ENCODE measurements around the gene KIF2A. TPM values are rescaled to one million over a fixed set of nuclear protein-coding genes. Genes with fewer than 3 reads are reported as not detected.

KIF2A gene
- total RNA-seq, 2 experiments from 2014 or later: 224 to 306 TPM

DNA sequence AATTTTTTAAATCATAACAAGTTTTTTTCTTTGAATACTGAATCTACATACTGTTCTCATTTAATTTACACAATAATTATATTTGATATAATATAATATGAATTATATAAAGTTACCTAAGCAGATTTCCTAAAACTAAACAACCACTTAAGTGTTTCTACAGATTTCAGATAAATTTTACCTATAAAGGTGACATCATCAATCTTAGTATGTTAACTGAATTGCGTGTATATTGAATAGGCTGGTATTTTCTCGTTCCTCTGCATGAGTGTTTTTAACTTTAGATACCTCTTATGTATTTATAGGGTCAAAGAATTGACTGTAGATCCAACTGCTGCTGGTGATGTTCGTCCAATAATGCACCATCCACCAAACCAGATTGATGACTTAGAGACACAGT lies 67.4 kb downstream of the KIF2A start:
- no peak for ATAC-seq
- Mint-ChIP-seq H3K4me3 (no peak overlapping the region), H3K36me3 (ENCODE audit: low read depth) (peaks cover 44% of the 10 kb centered on the region), H3K27ac (peak overlapping the region; percentile 30), H3K27me3 (no peaks in the 10 kb centered on the region), H3K9me3 (ENCODE audit: low read depth) (no peaks in the 10 kb centered on the region), H3K4me1 (peaks cover 6% of the 10 kb centered on the region)
- POLR2A ChIA-PET: no interaction called here
- intact Hi-C loops (cut with DNase I, micrococcal nuclease): loop anchor here in 1 of 2 experiments (1.0 kb wide), 1 partner anchor 8 kb away; no protein-coding TSS in a partner anchor
- no peak for DNase-seq
- CTCF ChIA-PET: interaction anchor here (0.8 kb wide), 1 partner anchor 160 kb away, joined by 3 read pairs; no protein-coding TSS in a partner anchor

DNA sequence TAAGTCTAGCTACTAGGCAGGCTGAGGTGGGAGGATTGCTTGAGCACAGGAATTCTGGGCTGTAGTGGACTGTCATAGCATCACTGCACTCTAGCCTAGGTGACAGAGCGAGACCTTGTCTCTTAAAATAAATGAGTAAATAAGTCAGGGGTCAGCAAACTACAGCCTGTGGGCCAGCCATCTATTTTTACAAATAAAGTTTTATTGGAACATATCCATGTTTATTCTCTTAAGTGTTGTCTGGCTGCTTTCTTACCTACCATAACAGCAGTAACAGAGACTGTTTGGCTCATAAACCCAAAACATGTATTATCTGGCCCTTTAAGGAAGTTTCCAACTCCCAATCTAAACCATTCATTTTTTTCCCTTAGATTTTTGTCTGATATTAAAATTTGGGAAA lies 68.1 kb downstream of the KIF2A start:
- no peaks in the 10 kb centered on the region for H3K9me3 Mint-ChIP-seq (ENCODE audit: low read depth)
- ChIA-PET POLR2A (interaction anchor here (0.6 kb wide), 1 partner anchor 70 kb away, joined by 3 read pairs; no protein-coding TSS in a partner anchor), CTCF (interaction anchor here (0.8 to 1.2 kb wide), 2 partner anchors 20 to 160 kb away, joined by 3 read pairs; no protein-coding TSS in a partner anchor)
- intact Hi-C loops (cut with DNase I, micrococcal nuclease): no loop called here
- H3K4me3 Mint-ChIP-seq: no peak overlapping the region
- no peaks in the 10 kb centered on the region for H3K27me3 Mint-ChIP-seq
- DNase-seq: no peak
- no peak overlapping the region for H3K27ac Mint-ChIP-seq
- ATAC-seq: no peak
- peaks cover 3% of the 10 kb centered on the region for H3K4me1 Mint-ChIP-seq
- peaks cover 47% of the 10 kb centered on the region for H3K36me3 Mint-ChIP-seq (ENCODE audit: low read depth)

DNA sequence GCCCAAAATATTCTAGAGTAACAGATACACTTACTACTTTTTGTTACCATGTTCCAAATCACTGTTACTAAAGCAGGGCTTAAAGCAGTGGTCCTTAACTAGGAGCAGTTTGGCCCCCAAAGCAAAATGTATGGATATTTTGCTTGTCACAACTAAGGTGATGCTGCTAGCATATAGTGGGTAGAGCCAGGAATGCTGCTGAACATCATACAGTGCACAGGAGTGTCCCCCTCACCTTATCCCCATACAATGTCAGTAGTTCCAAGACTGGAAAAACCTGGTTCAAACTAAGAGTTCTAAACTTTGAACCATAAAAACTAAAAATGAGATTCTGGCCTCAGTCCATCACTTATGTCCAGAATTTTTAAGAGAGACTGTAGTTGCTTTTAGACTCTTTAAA lies 69.6 kb downstream of the KIF2A start:
- H3K27ac Mint-ChIP-seq: peak overlapping the region; percentile 77
- H3K4me1 Mint-ChIP-seq: peaks cover 2% of the 10 kb centered on the region
- no peaks in the 10 kb centered on the region for H3K27me3 Mint-ChIP-seq
- H3K4me3 Mint-ChIP-seq: no peak overlapping the region
- no peak for ATAC-seq
- no peak for DNase-seq
- intact Hi-C loops (cut with DNase I, micrococcal nuclease): loop anchor here in 1 of 2 experiments (2.0 kb wide), 1 partner anchor 17 kb away; no protein-coding TSS in a partner anchor
- no peaks in the 10 kb centered on the region for H3K9me3 Mint-ChIP-seq (ENCODE audit: low read depth)
- ChIA-PET POLR2A (no interaction called here), CTCF (no interaction called here)
- H3K36me3 Mint-ChIP-seq (ENCODE audit: low read depth): peaks cover 52% of the 10 kb centered on the region

DNA sequence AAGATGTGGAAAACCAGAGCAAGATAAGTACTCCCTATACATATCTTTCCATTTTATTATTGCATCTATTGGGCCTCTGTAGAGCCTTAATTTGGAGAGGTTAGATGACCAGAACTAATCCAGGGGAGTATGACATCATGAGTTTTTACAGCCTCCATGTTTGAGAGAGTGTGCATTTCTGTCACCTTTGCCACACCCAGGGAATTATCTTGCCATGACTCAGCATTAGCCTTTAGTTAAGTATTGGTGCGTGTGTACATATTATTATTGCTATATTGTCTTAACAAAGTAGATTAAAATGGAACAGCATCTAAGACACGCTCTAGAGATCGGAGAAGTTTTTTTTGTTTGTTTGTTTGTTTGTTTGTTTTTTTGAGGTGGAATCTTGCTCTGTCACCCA lies 70.1 kb downstream of the KIF2A start:
- H3K36me3 Mint-ChIP-seq (ENCODE audit: low read depth): peaks cover 54% of the 10 kb centered on the region
- no peak for DNase-seq
- H3K27me3 Mint-ChIP-seq: no peaks in the 10 kb centered on the region
- H3K4me1 Mint-ChIP-seq: peaks cover 2% of the 10 kb centered on the region
- peak overlapping the region; percentile 77 for H3K27ac Mint-ChIP-seq
- no peak overlapping the region for H3K4me3 Mint-ChIP-seq
- ChIA-PET POLR2A (no interaction called here), CTCF (no interaction called here)
- intact Hi-C loops (cut with DNase I, micrococcal nuclease): loop anchor here in 1 of 2 experiments (2.0 kb wide), 1 partner anchor 17 kb away; no protein-coding TSS in a partner anchor
- no peaks in the 10 kb centered on the region for H3K9me3 Mint-ChIP-seq (ENCODE audit: low read depth)
- ATAC-seq: peak; percentile 39

DNA sequence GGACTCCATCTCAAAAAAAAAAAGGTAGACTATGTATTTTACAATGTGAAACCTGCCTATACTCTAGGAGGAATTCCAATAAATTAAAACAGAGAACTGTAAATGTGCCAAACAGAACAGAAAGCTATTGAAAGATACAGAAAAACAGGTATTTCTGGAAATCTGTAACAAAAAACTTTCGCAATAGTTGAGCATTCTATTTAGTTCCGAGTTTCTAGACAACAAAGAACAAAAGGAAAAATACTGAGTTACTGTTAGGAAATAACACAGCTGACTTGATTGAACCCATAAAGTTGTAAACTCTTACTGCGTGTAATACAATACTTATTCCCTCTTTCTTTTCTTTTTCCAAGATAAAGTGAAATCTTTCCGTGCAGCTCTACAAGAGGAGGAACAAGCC lies 79.1 kb downstream of the KIF2A start:
- peaks cover 47% of the 10 kb centered on the region for H3K36me3 Mint-ChIP-seq (ENCODE audit: low read depth)
- POLR2A ChIA-PET: no interaction called here
- H3K27me3 Mint-ChIP-seq: no peaks in the 10 kb centered on the region
- H3K4me1 Mint-ChIP-seq: peaks cover 3% of the 10 kb centered on the region
- CTCF ChIA-PET: interaction anchor here (0.8 to 0.9 kb wide), 3 partner anchors 17 to 160 kb away, joined by 3 to 4 read pairs (median 3); no protein-coding TSS in a partner anchor
- H3K4me3 Mint-ChIP-seq: no peak overlapping the region
- H3K27ac Mint-ChIP-seq: peak overlapping the region; percentile 15
- DNase-seq (no peak), ATAC-seq (no peak)
- intact Hi-C loops (cut with DNase I, micrococcal nuclease): no loop called here
- H3K9me3 Mint-ChIP-seq (ENCODE audit: low read depth): no peaks in the 10 kb centered on the region

DNA sequence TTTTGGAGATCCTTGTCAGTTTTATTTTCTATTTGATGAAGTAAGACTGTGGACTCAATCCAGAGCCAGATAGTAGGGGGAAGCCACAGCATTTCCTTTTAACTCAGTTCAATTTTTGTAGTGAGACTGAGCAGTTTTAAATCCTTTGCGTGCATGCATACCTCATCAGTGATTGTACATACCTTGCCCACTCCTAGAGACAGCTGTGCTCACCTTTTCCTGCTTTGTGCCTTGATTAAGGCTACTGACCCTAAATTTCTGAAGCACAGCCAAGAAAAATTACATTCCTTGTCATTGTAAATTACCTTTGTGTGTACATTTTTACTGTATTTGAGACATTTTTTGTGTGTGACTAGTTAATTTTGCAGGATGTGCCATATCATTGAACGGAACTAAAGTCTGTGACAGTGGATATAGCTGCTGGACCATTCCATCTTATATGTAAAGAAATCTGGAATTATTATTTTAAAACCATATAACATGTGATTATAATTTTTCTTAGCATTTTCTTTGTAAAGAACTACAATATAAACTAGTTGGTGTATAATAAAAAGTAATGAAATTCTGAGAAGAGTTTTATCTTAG lies 79.9 kb downstream of the KIF2A start:
- H3K4me3 Mint-ChIP-seq: no peak overlapping the region
- intact Hi-C loops (cut with DNase I, micrococcal nuclease): no loop called here

DNA sequence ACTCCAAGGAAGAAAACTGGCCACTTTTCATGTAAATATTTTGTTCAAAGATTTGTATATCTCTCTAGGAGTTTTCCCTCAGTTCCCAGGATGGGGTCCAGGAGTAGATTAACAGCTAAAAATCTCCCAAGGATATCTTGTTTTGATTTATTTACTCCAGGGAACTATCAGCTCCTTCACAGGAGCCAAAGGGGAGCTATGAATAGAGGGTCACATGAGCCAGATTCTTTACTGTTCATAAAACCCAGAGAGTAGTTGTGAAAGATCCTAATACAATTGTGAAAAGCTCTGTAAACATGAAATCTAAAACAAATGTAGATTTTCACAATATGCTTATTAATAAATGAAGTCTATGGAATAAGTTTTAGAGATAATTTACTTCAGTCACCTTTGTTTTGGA lies 80.8 kb downstream of the KIF2A start:
- Mint-ChIP-seq H3K36me3 (ENCODE audit: low read depth) (peaks cover 44% of the 10 kb centered on the region), H3K27ac (peak overlapping the region; percentile 47), H3K4me3 (no peak overlapping the region), H3K4me1 (peaks cover 8% of the 10 kb centered on the region), H3K9me3 (ENCODE audit: low read depth) (no peaks in the 10 kb centered on the region), H3K27me3 (no peaks in the 10 kb centered on the region)
- POLR2A ChIA-PET: interaction anchor here (0.7 kb wide), 1 partner anchor 15 kb away, joined by 4 read pairs; no protein-coding TSS in a partner anchor
- DNase-seq (no peak), ATAC-seq (no peak)
- intact Hi-C loops (cut with DNase I, micrococcal nuclease): no loop called here
- CTCF ChIA-PET: interaction anchor here (0.7 to 1.5 kb wide), 7 partner anchors 9 to 205 kb away, joined by 3 to 6 read pairs (median 3); partner anchors contain the start of gene DIMT1

More for the DNA sequence above, 79.9 kb downstream of the KIF2A start:
- ATAC-seq: no peak
- CTCF ChIA-PET: interaction anchor here (0.9 kb wide), 1 partner anchor 38 kb away, joined by 4 read pairs; no protein-coding TSS in a partner anchor
- POLR2A ChIA-PET: no interaction called here
- Mint-ChIP-seq H3K27me3 (no peaks in the 10 kb centered on the region), H3K36me3 (ENCODE audit: low read depth) (peaks cover 46% of the 10 kb centered on the region), H3K9me3 (ENCODE audit: low read depth) (no peaks in the 10 kb centered on the region), H3K27ac (peak overlapping the region; percentile 15), H3K4me1 (peaks cover 3% of the 10 kb centered on the region)
- DNase-seq: no peak

DNA sequence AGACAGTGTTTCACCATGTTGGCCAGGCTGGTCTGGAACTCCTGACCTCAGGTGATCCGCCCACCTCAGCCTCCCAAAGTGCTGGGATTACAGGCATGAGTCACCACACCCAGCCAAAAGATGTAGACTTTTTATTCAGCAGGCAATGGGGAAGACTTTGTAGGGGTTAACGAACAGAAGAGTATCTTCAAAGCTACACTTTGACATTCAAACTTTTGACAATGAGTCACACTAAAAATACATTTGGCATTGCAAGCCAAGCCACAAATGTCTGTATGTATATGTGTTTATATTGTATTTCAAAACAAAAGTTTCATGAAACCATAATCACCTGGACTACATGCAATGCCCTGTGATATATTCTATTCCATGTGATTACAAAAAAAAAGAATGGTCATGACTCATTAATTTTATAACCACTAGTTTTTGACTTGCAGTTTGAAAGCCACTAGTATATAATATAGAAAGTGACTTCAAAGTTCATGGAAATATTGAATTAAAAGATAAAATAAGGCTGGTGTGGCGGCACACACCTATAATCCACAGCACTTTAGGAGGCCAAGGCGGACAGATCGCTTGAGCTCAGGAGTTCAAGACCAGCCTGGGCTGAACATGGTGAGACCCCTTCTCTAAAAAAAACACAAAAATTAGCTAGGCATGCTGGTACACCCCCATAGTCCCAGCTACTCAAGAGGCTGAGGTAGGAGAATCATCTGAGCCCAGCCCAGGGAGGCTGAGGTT lies 89.4 kb downstream of the KIF2A start:
- CTCF ChIA-PET: interaction anchor here (0.5 to 1.1 kb wide), 3 partner anchors 13 to 171 kb away, joined by 3 read pairs; no protein-coding TSS in a partner anchor

DNA sequence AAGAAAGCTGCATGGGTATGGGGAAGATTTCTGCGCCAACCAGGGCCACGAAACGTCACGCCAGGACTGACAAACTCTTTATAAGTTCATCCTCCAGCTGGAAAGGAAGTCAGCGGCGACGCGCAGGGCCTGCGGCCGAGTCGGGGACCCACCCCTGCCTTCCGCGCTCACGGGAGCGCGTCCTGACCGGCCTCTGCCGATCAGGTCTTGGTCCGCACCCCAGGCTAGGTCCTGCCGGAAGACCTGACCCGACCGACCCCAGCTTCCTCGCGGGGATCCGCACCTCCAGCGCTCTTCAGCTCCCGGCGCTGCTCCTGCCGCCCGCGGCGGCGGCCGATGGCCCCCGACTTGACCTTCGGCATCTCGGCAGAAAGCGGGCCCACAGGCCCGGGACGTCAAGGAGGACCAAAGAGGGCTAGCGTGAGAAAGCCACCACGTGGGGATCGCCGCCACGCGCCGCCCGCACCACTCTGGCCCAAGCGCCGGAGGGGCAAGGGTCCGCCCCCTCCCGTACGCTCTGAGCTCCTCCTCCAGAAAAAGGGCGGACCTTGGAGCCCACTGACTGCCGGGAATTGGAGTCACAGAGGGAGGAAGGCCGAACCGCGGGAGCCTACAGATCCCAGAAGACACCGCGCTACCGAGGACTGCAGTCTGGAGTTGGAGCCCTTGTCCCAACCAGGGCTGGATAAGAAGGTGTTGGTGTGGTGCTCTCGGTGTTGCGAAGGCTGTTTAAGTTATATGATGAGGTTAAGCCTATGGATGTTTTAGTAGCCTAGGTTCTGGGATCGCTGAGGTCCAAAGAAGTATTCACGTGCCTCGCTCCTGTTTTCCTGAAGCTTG lies 97.6 kb downstream of the KIF2A start, which contains the start of gene DIMT1:
Gene DIMT1, minus strand, starts transcription at position 495 of the 840 bp plus-strand sequence. Its CDS starts 133 bp downstream, at position 362.
- peak within 1 kb of the TSS; percentile 97 for H3K27ac Mint-ChIP-seq
- intact Hi-C loops (cut with DNase I, micrococcal nuclease): loop anchor here (1.0 to 10.0 kb wide), 8 partner anchors 8 to 1069 kb away; partner anchors contain the start of genes IPO11 (in 2 of the 2), KIF2A (in 1 of the 2) and ZSWIM6 (in 1 of the 2)
- H3K27me3 Mint-ChIP-seq: no peaks in the 10 kb centered on the region
- POLR2A ChIA-PET: interaction anchor here (0.6 to 2.5 kb wide), 14 partner anchors 8 to 147 kb away, joined by 3 to 52 read pairs (median 4); partner anchors contain the start of genes IPO11 and KIF2A
- CTCF ChIA-PET: interaction anchor here (0.6 to 2.5 kb wide), 13 partner anchors 9 to 831 kb away, joined by 3 to 21 read pairs (median 4); partner anchors contain the start of gene IPO11
- peaks cover 27% of the 10 kb centered on the region for H3K36me3 Mint-ChIP-seq (ENCODE audit: low read depth)
- peak within 1 kb of the TSS; percentile 95 for H3K4me3 Mint-ChIP-seq
- H3K9me3 Mint-ChIP-seq (ENCODE audit: low read depth): no peaks in the 10 kb centered on the region
- ATAC-seq (peak; percentile 99), DNase-seq (peak; percentile 97)
- peaks cover 29% of the 10 kb centered on the region for H3K4me1 Mint-ChIP-seq

More for the DNA sequence above, 89.4 kb downstream of the KIF2A start:
- Mint-ChIP-seq H3K4me3 (no peak overlapping the region), H3K36me3 (ENCODE audit: low read depth) (peaks cover 73% of the 10 kb centered on the region), H3K4me1 (peaks cover 50% of the 10 kb centered on the region), H3K27ac (peak overlapping the region; percentile 87), H3K27me3 (no peaks in the 10 kb centered on the region), H3K9me3 (ENCODE audit: low read depth) (no peaks in the 10 kb centered on the region)
- peak; percentile 70 for ATAC-seq
- POLR2A ChIA-PET: interaction anchor here (1.4 to 1.6 kb wide), 2 partner anchors 8 to 90 kb away, joined by 3 to 8 read pairs; partner anchors contain the start of genes DIMT1 and KIF2A
- intact Hi-C loops (cut with DNase I, micrococcal nuclease): loop anchor here (1.0 kb wide), 1 partner anchor 8 kb away; the partner anchor contains the start of gene DIMT1 (in 2 of the 2)
- peak; percentile 41 for DNase-seq

DNA sequence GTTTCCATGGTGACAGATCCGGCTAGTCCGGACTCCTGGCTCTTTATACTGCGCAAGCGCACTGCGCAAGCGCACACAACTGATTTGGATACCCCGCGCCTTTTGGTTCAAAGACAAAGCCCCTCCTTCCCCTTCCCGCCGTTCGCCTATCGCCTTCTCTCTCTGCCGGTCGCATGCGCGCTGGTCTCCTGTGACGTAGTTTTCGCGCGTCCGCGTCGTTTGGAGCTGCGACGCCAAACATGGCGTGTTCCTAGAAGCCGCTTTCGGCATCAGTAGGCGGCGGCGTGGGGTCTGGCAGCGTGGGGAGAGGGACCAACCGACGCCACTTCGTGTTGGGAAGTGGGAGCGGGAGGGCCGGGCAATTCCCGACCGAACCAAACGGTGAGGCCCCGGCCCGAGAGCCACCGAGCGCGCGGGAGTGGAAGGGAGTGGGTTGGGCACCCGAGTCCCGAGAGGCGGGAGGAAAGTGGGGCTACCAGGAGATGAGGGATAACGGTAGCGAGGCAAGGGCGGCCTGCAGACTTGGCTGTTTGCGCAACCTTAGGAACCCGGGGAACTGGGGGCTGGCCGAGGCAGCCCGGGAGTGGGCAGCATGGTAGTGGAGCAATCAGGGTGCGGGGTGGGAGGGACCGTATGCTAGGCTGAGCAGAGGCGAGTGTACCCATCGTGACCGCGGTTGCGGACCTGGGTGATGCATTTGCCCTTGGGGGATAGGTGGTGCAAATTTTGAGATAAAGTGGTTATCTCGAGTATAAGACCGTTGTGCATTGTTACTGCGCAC lies 106.7 kb downstream of the KIF2A start, which contains the start of gene IPO11:
Gene IPO11, plus strand, starts transcription at position 215 of the 781 bp plus-strand sequence. CDS start 24,517 bp downstream, outside the sequence.
- H3K27me3 Mint-ChIP-seq: no peaks in the 10 kb centered on the region
- peak; percentile 99 for ATAC-seq
- peak within 1 kb of the TSS; percentile 85 for H3K27ac Mint-ChIP-seq
- H3K4me3 Mint-ChIP-seq: peak within 1 kb of the TSS; percentile 90
- ChIA-PET POLR2A (interaction anchor here (0.6 to 2.6 kb wide), 5 partner anchors 9 to 107 kb away, joined by 3 to 52 read pairs (median 7); partner anchors contain the start of genes DIMT1 and KIF2A), CTCF (interaction anchor here (0.7 to 3.1 kb wide), 7 partner anchors 9 to 189 kb away, joined by 3 to 21 read pairs (median 4); partner anchors contain the start of gene DIMT1)
- DNase-seq: peak; percentile 99
- peaks cover 2% of the 10 kb centered on the region for H3K36me3 Mint-ChIP-seq (ENCODE audit: low read depth)
- H3K4me1 Mint-ChIP-seq: peaks cover 25% of the 10 kb centered on the region
- no peaks in the 10 kb centered on the region for H3K9me3 Mint-ChIP-seq (ENCODE audit: low read depth)
- intact Hi-C loops (cut with DNase I, micrococcal nuclease): loop anchor here (1.0 to 10.0 kb wide), 6 partner anchors 9 to 1467 kb away; partner anchors contain the start of genes DIMT1 (in 2 of the 2), ERCC8 (in 1 of the 2), KIF2A (in 1 of the 2) and NDUFAF2 (in 1 of the 2)

Measured in activated CD4-positive, alpha-beta T cell treated with anti-CD3 and anti-CD28 coated beads for 36 hours (primary cell).